ENCODE measurements around the gene WDR74. TPM values are rescaled to one million over a fixed set of nuclear protein-coding genes. Genes with fewer than 3 reads are reported as not detected.

The WDR74 gene
- 10 to 100 TPM; 18.3 to 53.1 (median 48.1) TPM for total RNA-seq

GRCh38 chr11:62839050-62839945 is at the start of gene WDR74:
Gene WDR74 (minus strand): TSS chr11:62839590. CDS start chr11:62839570, 20 bp downstream.
- TF ChIP-seq CTCF (IDR thresholded peaks at IDR 0.05) (peak in 1 of 3 experiments; percentile 25), POLR2A (IDR thresholded peaks at IDR 0.05; ENCODE audit: low read depth) (no peak), EP300 (IDR thresholded peaks at IDR 0.05) (no peak), POLR2AphosphoS5 (IDR thresholded peaks at IDR 0.05) (peak; percentile 99 to 100)
- intact Hi-C loops (cut with DNase I): no loop called here
- peak; percentile 97 for DNase-seq (ENCODE audit: extremely low spot score)
- H3K27me3 ChIP-seq: no peaks in the 10 kb centered on the region
- H3K9me3 ChIP-seq: no peaks in the 10 kb centered on the region
- WGBS: under 1% methylated on average over 44 of the region's 62 CpGs
- peak within 1 kb of the TSS; percentile 74 to 97 (median 90) for H3K4me3 ChIP-seq
- H3K4me1 ChIP-seq: peaks cover 30 to 51% (median 42%) of the 10 kb centered on the region in 4 donors
- peaks cover 9 to 37% (median 23%) of the 10 kb centered on the region in 4 donors for H3K36me3 ChIP-seq
- peak within 1 kb of the TSS; percentile 94 to 99 (median 98) for H3K27ac ChIP-seq (replicated peaks in 1 of 4)

- Histone ChIP-seq H3K27ac (replicated peaks in 1 of 4) (peak overlapping the region in 1 of 4 donors; percentile 22), H3K9me3 (no peaks in the 10 kb centered on the region), H3K4me1 (peaks cover 10 to 60% (median 59%) of the 10 kb centered on the region in 4 donors), H3K27me3 (no peaks in the 10 kb centered on the region), H3K36me3 (peaks cover 48 to 60% (median 55%) of the 10 kb centered on the region in 4 donors), H3K4me3 (no peak overlapping the region)
- WGBS: 63% methylated on average over 2 of the region's 2 CpGs
- no peak for TF ChIP-seq CTCF (IDR thresholded peaks at IDR 0.05)
- TF ChIP-seq EP300 (IDR thresholded peaks at IDR 0.05): no peak
- no peak for TF ChIP-seq POLR2A (IDR thresholded peaks at IDR 0.05; ENCODE audit: low read depth)
- TF ChIP-seq POLR2AphosphoS5 (IDR thresholded peaks at IDR 0.05): no peak
- no peak for DNase-seq (ENCODE audit: extremely low spot score)
- intact Hi-C loops (cut with DNase I): no loop called here
These were observed 49.7 kb upstream of the WDR74 start for GRCh38 chr11:62889126-62889483.

DNA sequence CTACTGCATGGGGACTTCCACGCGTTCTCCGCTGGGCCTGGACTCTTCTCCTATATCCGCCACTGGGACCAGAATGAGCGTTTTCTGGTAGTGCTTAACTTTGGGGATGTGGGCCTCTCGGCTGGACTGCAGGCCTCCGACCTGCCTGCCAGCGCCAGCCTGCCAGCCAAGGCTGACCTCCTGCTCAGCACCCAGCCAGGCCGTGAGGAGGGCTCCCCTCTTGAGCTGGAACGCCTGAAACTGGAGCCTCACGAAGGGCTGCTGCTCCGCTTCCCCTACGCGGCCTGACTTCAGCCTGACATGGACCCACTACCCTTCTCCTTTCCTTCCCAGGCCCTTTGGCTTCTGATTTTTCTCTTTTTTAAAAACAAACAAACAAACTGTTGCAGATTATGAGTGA is 49.0 kb upstream of the WDR74 start:
- H3K27me3 ChIP-seq: no peaks in the 10 kb centered on the region
- peaks cover 55 to 67% (median 62%) of the 10 kb centered on the region in 4 donors for H3K36me3 ChIP-seq
- no peak for TF ChIP-seq POLR2AphosphoS5 (IDR thresholded peaks at IDR 0.05)
- TF ChIP-seq POLR2A (IDR thresholded peaks at IDR 0.05; ENCODE audit: low read depth): no peak
- TF ChIP-seq CTCF (IDR thresholded peaks at IDR 0.05): no peak
- TF ChIP-seq EP300 (IDR thresholded peaks at IDR 0.05): no peak
- no peak overlapping the region for H3K4me3 ChIP-seq
- WGBS: 89% methylated on average over 14 of the region's 14 CpGs
- H3K27ac ChIP-seq (replicated peaks in 1 of 4): no peak overlapping the region
- H3K4me1 ChIP-seq: peaks cover 17 to 67% (median 66%) of the 10 kb centered on the region in 4 donors
- H3K9me3 ChIP-seq: no peaks in the 10 kb centered on the region
- intact Hi-C loops (cut with DNase I): no loop called here
- no peak for DNase-seq (ENCODE audit: extremely low spot score)

DNA sequence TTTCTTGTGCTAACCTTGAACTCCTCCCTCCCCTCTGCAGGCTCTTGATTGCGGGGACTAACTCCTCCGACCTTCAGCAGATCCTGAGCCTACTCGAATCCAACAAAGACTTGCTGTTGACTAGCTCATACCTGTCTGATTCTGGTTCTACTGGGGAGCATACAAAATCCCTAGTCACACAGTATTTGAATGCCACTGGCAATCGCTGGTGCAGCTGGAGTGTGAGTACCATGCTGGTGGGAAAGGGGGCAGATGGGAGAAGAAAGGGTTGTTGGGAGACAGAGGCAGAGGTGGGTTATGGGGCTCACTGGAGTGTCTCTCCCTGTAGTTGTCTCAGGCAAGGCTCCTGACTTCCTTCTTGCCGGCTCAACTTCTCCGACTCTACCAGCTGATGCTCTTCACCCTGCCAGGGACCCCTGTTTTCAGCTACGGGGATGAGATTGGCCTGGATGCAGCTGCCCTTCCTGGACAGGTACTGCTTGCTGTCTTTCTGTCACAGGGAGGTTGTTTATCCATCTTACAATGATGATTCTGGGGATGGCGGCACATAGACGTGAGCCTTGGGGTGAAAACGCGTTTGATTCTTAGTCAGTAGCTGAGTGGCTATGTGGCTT is 45.9 kb upstream of the WDR74 start:
- Histone ChIP-seq H3K27me3 (no peaks in the 10 kb centered on the region), H3K36me3 (peaks cover 65 to 78% (median 71%) of the 10 kb centered on the region in 4 donors), H3K4me1 (peaks cover 25 to 86% (median 79%) of the 10 kb centered on the region in 4 donors), H3K27ac (replicated peaks in 1 of 4) (no peak overlapping the region), H3K4me3 (no peak overlapping the region), H3K9me3 (no peaks in the 10 kb centered on the region)
- TF ChIP-seq POLR2A (IDR thresholded peaks at IDR 0.05; ENCODE audit: low read depth) (no peak), EP300 (IDR thresholded peaks at IDR 0.05) (no peak), POLR2AphosphoS5 (IDR thresholded peaks at IDR 0.05) (no peak), CTCF (IDR thresholded peaks at IDR 0.05) (no peak)
- DNase-seq (ENCODE audit: extremely low spot score): no peak
- 96% methylated on average over 10 of the region's 11 CpGs for WGBS
- intact Hi-C loops (cut with DNase I): no loop called here
